HG03064 (cell line): ENCODE measurements around the gene ZBTB20.
"Not testable (repeated sequence)": the region's sequence is repeated elsewhere in the genome, so short reads cannot be mapped to it uniquely, and the experiment has no call there.

Experiments
- ATAC-seq: cut with Tn5 transposase; IDR thresholded peaks from one replicate; pipeline ENCODE4 v1.9.1; 2021; ENCODE audit warnings: low read depth; ENCODE audit not compliant: unreplicated experiment

Gene ZBTB20

DNA sequence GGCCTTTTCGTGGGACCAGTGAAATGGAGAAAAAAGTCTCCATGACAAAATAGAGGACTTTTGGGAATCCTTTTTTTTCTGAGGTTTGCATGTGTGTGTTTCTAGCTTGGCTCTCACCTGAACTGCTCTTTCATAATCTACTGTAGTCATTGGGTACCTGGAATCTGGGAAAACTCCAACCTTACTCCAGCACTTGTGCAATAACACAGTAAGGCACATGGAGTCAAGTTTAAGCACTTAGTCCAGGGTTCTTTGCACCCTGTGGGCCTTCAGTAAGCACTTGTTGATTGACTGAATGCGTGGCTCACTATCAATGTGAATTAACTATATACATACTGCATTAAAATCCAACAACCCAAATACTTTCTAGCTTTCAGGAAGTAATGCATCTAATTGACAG, 299.5 kb downstream of the ZBTB20 start:
- no peak for ATAC-seq

DNA sequence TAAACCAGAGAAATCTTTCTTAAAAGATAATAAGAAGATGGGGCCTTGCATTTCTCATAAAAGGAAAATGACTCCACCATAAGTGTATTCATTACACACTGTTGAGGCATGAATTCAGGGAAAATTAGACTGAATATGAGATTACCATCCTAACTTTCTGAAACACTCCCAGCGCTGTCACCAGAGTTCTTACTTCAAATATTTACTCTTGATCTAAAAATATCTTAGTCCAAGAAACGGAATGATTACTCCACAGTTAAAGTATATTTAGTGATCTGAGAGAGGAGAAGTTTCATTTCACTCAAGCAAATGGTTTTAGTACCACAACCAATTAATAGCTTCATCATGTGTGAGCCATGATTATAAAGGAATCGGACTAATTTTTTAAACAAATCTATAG, 300.3 kb downstream of the ZBTB20 start:
- ATAC-seq: no peak

DNA sequence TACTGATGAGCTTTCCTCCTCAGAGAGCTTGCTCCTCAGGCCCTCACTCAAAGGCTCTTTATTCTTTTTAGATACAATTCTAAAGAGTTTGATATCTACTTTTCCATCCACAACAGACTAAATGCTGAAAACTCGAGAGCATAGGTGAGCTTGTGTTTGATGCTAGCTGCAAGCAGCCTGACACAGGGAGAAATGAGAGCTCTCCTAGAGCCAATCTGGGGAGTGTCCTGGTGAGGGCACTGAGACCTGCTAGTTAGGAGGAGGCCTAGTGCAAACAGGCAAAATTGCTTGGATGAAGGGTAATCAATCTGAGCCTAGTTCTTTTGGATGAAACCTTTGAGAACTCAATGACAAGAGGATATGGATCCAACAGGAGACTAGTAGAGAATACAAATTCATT, 300.8 kb downstream of the ZBTB20 start:
- no peak for ATAC-seq

DNA sequence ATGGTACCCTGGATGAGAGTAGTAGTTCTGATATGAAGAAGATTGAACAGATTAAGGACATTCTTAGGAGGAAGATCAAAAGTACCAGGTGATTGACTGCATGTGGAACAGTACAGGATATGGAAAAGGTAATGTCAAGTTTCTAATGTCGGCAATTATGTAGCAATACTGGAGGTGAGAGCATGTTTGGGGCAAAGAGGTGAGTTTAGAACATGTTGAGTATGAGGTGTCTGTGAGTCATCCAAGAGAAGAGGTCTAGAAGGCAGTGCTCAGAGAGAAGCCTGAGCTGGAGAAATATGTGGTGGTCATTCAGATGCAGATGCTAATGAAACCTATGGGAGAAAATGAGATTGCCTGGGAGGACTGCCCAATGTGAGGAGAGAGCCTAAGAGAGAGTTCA, 305.6 kb downstream of the ZBTB20 start:
- no peak for ATAC-seq

DNA sequence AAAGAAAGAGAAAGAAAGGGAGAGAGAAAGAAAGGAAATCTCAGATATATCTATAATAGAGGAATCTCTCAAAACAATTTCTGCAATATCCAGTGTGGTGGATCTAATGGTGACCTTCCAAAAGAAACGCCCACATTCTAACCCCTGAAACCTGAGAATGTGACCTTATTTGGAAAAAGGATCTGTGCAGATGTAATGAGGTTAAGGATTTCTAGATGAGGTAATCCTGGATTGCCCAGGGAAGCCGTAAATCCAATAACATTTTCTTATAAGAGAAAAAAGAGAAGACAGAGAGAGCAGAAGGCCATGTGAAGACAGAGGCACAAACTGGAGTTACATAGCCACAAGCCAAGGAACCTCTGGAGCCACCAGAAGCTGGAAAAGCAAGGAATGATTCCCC, 307.6 kb downstream of the ZBTB20 start:
- no peak for ATAC-seq

DNA sequence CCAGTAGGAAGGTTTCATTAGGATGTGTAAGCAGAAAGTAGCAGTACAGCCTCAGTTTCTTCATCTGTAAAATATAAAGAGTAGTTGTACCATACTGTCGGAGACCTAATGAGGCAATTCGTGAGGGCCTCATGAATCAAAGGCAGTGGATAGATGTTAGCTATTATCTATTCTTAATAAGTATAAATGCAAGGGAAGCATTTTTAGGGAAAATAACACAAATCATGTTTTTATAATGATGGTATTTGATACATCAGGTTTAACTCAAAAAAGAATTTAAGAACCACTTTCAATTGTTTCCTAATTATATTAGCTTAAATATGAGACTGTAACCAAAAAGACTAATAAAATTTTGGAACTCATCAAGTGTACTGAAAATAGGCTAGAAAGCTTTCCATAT, 309.1 kb downstream of the ZBTB20 start:
- ATAC-seq: no peak

DNA sequence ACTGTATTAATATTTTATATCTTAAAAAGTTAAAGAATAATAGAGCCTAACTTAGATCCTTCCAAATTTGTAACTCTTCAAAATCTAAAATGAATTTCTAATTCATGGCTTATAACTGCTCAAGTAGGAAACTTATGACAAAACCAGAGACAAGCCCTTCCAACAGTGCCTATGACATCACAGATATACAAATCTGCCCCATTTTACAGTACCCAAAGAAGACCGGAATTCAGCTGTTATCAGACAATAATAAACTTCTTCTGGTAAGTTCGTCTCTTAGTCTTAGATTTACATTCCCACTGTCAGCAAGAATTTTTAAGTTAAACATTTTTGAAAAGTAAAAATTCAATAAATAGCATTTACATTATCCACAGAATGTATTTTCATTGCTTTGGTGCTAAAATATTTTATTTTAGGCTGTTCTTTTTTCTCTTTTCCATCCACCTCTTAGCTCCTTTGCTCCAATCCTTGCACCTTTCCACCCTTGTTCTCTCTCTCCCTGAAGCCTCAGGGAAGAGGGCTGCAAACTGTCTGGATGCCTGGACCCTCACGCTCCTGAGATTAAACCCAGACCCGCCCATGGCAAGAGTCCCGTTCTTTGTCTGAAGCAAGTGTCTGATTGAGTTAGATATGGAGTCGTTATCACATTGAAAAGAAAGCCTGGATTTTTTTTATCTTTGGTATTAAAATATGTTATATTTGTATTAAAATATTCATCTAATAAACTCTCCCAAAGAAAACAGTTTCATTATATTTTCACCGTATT, 312.7 kb downstream of the ZBTB20 start:
- no peak for ATAC-seq

DNA sequence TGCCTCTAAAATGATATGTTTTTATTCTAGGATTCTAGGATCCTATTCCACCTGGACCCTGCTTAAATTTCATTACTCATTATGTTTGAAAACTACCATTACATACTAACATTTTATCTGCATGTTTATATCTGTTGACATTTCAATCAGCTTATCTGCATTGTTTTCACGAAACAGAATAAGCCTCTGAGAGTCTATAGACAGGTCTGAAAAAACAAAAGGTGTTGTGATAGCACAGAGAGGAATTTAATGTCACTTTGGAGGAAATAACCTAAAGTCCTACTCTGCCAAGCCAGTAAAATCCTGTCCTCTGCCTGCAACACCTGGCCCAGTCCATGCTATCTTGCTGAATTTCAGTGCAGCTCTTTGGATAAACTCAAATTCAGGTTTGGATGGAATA, 315.2 kb downstream of the ZBTB20 start:
- ATAC-seq: no peak

DNA sequence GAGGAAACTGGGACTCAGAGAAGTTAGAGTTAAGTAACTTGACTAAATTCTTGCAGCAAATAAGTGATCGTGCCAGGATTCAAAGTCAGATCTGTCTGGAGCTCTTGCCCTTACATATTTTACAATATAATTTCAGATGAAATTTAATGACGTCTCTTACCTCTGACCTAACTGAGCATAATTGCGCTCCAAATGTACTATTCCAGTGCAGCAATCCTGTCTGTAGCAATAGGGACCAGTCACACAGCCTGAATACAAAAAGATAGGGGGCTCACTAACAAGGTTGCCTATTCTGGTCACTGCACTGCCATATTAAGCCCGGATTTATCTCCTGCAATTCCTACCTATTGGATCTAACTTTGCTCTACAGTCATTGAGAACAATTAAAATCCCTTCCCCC, 316.4 kb downstream of the ZBTB20 start:
- ATAC-seq: no peak

DNA sequence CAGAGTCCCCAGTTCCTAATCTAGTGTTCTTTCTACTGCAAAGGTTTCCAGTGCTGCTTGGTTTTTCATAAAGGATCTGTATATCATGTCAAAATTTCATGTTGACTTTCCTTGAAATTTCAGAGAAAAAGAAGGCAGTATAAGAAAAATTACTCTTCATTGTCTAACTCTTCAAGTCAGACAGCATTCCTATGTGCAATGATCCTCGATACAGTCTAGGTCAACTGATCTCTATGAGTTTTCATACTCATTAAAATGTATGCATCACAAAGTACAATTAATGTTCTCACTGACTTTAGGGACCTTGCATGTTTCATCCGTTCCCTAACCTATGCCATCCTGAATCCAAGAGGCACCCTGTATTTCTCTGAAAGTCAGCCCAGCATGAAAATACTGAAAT, 317.3 kb downstream of the ZBTB20 start:
- no peak for ATAC-seq

DNA sequence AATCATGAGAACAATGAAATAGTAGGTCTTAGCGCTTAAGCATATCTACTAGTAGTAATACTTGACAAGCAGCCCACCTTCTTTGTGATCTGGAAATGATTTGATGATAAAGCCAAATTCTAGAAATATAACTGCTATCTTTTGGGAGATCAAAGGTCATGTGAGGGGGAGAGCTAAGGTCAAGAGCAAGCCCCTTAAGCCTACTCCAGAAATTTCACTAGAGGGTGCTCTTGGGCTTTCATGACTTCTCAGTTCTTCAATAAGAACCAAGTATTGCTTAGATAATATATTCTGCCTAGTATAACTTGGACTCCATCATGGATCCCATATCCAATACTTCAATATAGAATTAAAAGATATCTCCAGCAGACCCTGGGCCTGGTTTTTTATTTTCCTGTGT, 319.6 kb downstream of the ZBTB20 start:
- ATAC-seq: no peak

DNA sequence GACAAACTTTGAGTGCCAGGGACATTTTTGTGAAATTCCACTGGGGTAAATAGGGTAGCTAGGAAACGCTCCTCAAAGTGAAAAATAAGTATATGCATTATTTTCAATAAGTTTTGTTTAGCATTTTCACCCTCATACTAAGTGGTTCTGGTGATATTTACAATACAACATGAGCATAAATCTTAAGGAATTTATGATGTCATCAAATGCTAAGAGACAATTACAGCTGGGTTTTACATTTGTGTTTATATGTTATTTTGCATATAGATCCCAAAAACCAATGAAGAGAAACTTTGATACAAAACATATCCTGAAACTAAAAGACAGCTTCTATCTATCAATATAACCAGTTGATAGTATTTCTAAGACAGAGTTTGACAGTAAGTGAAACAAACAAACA, 323.1 kb downstream of the ZBTB20 start:
- no peak for ATAC-seq

DNA sequence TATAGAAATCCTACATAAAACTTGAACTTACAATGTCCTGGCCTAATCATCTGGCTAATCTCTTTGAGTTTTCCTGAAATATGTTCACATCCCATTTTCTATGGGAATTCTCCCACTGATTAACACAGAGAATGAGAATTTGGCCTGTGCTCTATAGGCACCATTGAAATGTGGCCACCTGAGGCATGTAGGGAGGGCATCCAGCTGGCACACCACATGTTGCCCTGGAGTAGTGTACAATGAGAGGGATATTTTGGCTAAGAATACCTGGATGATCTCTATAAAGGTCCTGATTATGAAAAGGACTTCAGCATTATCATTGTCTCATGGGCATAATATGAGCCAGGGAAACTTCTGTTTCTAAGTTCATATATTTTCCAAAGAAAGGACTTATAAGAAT, 324.0 kb downstream of the ZBTB20 start:
- no peak for ATAC-seq

DNA sequence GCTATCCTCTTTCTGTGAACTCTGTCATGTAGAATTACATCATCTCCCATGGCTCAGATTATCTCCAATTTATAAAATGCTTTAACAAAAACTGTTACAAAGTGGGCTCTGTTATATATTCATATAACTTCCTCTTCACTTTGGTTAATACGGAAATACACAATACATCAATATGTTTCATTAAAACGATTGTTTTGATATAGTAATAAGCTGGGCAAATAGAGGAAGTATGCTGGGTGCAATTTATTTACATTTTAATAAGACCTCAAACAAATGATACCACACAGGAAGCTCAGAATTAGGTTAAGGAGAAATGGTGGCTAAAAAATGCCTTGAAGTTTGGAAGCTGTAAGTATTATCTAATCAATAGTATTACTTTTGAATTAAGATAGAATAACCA, 331.0 kb downstream of the ZBTB20 start:
- ATAC-seq: no peak

DNA sequence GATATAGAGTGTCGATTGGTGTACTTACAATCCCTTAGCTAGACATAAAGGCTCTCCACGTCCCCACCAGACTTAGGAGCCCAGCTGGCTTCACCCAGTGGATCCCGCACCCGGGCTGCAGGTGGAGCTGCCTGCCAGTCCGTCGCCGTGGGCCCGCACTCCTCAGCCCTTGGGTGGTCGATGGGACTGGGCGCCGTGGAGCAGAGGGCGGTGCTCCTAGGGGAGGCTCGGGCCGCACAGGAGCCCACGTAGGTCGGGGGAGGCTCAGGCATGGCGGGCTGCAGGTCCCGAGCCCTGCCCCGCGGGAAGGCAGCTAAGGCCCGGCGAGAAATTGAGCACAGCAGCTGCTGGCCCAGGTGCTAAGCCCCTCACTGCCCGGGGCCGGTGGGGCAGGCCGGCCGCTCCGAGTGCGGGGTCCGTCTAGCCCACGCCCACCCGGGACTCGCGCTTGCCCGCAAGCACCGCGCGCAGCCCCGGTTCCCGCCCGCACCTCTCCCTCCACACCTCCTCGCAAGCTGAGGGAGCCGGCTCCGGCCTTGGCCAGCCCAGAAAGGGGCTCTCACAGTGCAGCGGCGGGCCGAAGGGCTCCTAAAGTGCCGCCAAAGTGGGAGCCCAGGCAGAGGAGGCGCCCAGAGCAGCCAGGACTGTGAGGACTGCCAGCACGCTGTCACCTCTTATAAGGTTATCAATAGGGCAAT, 334.4 kb downstream of the ZBTB20 start:
- not testable (repeated sequence) for ATAC-seq

DNA sequence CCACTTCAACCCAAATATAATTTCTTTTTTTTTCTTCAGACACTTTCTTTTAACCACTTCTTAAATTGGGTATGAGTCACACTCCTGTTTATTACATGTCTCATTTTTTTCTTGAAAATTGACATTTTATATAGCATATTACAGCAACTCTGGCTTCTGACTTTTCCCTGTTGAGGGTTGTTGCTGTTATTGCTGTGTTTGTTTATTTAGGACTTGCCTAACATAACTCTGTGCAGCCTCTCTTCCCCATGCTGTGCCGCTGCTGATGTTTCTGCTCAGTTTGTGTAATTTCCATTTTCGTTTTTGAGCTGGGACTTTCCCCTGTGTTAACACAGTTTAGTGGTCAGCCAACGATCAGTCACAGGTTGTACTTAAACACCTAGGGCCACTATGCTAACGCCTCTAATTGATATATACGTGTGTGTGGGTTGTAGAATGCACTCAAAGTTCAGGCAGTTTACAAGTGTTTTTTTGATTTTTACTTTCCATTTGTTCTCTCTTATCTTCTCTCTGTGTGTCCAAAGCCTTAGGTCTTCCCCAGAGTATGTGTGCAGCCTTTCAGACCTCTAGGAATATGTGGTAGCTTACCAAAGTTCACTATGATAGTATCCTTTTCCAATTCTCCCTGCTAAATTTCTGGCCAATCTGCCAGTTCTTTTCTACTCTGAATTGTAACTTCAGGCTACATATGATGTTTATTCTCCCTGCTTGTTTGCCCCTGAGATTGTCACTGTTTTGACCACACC, 337.2 kb downstream of the ZBTB20 start:
- ATAC-seq: peak; percentile 99

DNA sequence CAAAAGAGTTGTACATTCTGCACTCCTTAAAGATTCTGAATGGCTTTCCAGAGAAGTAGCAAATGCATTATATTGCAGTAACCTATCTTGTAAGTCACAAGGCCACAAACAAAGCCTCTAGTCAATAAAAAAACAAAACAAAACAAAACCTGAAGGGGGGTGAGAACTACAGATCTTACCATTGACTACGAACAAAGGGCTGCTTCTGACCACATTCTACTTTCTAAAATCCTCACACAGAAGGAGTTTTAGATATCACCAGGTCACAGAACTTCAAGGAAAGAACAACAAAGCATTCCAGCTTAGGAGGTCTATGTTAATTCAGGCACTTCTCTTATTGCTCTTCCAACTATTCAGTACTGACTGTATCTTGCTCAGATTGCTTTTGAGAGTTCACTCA, 343.0 kb downstream of the ZBTB20 start:
- ATAC-seq: no peak

DNA sequence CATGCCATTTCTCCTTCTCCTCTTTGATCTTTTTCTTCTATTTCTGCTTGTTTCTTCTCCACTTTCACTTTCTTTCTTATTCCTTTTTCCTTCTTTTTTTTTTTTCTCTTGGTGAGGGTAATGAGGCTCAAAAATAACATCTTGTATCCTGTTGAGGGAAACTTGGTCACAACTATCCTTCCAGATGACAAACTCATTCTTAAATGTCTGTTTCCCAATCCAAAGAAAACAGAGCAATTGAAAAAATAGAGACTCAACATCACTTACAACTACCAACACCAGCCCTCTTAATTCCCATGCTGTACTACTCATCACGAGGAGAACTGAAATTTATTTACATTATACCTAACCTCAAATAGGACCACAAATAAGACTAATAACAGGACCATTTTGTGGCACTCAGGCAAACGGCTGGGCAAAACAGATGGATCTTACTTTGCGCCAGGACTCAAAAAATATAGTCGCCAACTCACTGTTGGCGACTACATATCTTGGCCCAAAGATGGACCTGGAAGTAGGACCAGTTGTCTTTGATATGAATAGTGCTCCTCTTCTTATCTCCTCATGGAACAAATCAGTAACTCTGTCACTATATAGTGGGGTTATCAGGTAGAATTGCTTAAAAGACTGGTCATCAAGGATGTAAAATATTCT, 343.9 kb downstream of the ZBTB20 start:
- ATAC-seq: no peak

DNA sequence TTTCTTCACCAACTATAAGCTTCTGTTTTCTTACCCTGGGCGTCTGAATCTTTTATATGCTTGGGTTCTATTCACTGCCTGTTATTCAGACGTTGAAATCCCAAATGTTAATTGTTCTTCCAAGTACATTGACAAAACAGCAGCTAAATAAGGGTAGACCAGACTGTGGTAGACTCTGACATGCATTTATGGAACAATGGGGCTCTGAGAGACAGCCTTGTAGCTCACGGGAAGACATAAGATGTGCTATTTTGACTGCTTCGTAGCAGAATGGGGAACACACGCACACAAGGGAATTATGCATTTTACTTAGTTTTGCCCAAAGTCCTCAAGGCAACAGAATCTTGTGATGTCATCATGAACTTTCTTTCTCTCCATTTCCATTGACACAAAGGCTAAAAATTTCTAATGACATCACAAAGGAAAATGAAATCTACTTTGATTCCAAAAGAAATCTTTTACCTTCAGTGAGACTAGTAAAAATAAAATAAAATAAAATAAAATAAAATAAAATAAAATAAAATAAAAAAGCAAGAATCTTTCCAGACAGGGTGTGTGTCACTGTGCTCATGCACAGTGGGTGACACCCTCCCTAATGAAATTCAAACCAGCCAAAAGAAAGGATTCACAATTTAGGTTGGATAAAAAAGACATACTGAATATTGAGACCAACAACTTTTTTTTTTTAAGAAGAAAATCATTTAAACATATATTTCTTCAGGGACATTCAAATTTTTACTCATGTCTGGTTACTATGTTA, 346.6 kb downstream of the ZBTB20 start:
- ATAC-seq: no peak

DNA sequence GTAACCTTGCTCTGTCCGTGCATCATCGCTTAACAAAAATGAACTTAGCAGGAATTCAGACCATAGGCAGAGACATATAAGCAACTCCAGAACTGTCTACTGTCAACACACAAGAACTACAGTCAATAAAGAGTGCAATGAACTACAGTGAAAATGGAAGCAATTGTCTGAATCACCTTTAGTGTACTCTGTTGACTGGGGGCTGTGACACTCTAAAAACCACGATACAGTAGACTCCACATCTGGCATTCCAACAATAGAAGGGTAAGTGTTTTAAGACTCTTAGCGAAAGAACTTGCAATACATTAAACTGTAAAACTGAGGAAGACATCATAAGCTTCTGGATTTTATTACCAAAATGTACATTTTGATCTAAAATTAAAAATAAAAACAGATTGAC, 347.3 kb downstream of the ZBTB20 start:
- no peak for ATAC-seq
